HG03575 (cell line): ENCODE data around the gene MTIF2.
"Not testable (repeated sequence)": the region's sequence is repeated elsewhere in the genome, so short reads cannot be mapped to it uniquely, and the experiment has no call there.

Experiments used
- ATAC-seq: cut with Tn5 transposase; IDR thresholded peaks from one replicate; pipeline ENCODE4 v1.9.1; 2021; ENCODE audit not compliant: unreplicated experiment, insufficient number of reproducible peaks, low FRiP score; ENCODE audit errors: extremely low read depth

The MTIF2 gene, protein sequence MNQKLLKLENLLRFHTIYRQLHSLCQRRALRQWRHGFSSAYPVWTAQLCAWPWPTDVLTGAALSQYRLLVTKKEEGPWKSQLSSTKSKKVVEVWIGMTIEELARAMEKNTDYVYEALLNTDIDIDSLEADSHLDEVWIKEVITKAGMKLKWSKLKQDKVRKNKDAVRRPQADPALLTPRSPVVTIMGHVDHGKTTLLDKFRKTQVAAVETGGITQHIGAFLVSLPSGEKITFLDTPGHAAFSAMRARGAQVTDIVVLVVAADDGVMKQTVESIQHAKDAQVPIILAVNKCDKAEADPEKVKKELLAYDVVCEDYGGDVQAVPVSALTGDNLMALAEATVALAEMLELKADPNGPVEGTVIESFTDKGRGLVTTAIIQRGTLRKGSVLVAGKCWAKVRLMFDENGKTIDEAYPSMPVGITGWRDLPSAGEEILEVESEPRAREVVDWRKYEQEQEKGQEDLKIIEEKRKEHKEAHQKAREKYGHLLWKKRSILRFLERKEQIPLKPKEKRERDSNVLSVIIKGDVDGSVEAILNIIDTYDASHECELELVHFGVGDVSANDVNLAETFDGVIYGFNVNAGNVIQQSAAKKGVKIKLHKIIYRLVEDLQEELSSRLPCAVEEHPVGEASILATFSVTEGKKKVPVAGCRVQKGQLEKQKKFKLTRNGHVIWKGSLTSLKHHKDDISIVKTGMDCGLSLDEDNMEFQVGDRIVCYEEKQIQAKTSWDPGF

DNA sequence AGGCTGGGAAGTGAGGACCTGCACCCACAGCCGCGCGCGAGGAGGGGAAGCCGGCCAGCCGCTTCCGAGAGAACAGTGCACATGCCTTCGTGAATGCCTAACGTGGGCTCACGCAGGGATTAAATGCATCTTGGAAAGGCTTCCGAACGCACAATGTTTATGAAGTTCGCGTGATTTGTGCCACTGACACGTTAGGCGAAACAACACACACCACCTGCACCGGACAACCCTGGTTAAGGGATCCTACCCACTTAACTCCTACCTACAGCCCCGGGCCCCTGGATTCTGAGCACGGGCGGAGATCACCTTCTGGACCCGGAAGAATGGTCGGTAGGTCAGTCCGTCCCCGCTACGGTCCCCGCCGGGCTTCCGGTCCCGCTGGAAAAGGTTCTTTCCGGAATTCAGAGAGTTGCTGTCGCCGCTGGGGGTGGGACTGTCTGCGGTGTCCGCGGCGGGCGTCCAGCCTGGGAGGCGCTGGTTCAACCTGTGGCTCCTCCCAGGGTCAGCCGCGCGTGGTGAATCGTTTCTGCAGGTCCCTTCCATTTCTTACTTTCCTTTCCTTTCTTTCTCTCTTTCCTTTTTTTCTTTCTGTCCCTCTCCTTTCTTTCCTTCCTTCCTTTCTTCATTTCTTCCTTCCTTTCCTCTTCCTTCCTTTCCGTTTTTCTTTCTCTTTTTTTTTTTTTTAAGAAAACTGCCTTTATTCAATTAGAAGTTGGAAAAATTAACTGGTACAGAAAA, at the start of gene MTIF2:
Gene MTIF2 (minus strand): TSS at position 325 of the 738 bp plus-strand sequence. CDS start 5,373 bp downstream, outside the sequence.
- ATAC-seq = peak; percentile 77

DNA sequence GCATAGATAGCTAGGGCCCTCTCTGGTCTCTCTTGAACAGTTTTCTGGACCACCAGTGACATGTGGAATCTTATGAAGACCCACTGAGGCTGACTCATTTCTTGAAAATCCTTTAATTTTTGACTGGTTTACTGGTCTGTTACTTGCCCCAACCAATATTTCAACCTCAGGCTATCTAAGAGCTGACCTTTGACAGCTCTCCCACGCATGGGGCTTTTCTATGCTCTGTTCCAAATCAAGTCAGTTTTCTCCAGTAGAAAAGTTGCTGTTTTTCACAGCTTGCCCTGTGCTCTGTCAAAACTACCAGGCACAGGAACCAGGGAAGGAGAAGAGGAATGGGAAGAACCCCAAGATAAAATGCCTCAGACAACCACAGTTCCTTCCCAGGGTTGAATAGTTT, 46.0 kb upstream of the MTIF2 start:
- no peak for ATAC-seq

DNA sequence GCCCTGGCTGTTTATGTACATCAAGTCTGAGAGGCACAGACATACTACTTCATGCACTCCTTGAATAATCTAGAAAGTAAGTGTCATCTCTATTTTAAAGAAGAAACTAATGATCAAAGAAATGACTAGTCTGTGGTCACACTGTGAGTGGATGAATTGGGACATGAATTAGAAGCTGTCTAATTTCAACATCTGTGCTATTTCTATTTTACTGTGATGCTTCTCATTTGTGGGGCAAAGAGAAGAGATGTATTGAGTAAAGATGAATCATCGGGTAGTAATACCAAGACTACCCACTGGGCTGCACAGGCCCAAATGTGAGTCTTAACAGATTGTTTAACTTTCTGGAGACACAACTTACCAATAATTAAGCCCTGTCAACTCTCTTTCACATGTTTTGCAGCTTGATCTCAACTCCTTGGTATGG, 42.4 kb upstream of the MTIF2 start:
- ATAC-seq = peak; percentile 92

DNA sequence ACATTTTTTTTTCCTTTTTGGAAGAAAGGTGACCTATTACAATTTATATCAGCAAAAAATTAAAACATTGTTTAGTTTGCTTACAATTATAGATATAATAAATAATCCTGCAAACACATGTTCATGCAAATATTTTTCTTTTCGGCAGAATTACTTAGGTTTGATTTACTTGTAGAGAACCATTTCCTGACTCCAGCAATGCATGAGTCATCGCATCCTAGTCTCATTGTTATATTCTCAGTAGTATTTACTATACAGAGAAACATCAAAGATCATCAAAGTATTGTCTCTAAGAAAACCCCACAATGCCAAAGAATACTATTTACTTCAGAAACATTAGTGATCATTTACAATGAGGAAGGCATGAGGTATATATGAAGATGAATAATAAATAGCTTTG, 40.4 kb upstream of the MTIF2 start:
- no peak for ATAC-seq

DNA sequence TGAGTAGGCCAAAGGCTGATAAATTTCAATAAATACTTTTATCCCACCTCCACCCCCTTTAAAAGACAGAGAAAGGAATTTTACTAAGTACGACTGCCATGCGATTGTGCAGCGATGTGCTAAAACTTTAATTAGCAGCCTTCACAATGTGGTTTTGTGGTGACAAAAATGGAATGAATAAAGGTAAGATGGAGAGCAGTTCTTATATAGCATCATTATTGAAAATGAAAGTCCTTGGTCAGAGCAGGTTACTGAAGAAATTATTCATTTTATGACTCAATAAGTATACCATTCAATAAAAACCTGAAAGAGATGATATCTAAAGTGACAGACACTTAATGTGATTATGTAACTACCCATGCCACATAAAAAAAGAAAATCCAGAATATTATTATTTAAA, 33.2 kb upstream of the MTIF2 start:
- ATAC-seq = peak; percentile 64

DNA sequence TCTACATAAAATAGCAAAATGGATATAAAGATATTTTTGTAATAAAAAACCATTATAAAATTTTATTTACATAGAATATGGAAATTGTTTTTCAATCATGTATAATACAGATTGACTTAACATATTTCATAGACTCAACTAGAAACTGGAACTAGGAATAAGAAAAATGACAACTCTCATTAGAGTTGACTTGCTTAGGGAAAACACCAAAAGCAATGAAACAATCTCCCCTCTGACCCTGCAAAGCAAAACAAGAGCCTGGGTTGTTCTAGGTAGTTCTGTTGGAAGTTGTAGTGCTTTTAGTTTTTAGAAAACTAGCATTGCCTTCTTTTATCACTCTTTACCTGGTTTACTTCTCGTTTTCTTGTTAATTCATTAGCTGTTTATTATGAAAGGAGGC, 32.2 kb upstream of the MTIF2 start:
- no peak for ATAC-seq

DNA sequence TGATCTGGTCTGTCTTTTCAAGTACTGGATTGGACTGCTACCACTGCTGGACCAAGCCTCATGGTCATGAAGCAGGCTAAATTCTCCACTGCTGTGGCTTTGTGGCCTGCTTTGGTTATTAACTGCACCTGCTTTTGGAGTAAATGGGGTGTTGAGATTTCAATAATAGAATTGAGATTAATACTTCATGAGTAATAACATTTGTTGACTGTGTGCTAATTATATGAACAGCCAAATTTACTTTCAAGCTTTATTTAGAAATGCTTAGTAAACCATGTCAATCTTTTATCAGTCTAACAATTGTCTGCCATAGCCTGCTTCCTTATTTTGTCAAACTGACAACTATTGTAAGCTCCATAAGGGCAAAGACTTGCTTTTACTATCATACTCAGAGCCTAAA, 27.4 kb upstream of the MTIF2 start:
- no peak for ATAC-seq

DNA sequence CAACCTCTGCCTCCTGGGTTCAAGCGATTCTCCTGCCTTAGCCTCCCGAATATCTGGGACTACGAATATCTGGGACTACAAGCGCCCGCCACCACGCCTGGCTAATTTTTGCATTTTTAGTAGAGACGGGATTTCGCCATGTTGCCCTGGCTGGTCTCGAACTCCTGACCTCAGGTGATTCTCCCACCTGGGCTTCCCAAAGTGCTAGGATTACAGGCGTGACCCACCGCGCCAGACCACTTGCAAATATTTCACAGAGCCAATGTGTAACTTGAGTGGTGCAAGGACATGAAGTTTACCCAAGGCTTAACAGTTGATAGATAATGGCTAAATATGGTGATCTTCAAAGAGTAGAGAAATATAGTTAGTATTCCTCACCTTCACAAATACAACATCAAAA, 14.1 kb upstream of the MTIF2 start:
- no peak for ATAC-seq

DNA sequence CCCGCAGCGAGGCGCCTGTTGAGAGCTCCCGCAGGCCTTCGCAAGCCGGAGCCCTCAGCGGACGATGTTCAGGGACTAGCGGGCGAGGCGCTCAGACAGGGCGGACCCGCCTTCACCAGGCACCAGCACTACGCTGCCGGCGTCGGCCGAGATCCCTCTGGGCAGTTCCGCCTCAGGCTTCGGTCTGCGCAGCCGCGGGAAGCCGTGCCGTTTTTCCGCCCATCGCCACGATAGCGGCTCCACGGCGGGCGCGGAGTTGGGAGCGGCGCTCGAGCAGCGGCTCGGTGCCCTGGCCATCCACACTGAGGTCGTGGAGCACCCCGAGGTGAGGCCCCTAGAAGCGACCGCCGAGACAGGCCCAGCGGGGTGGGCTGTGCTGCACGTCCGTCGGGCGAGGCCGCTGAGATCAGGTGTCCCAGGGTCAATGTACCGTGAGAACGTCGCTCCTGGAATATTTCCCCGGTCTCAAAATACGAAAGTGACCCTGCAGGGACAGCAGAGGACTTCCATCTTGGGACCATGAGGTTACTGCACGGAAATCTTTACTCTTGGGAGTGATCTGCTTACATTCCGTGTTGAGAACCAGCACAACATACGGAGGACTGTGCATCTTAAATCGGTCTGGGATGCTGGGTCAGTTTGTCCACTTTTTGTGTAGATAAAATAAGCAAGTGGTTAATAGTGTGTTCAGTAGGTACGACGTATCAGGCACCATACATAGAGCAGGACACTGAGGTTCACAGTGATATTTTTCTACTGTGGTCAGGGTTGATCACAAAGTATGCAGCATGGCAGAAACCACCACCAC, 13.3 kb upstream of the MTIF2 start:
- peak; percentile 74 for ATAC-seq

DNA sequence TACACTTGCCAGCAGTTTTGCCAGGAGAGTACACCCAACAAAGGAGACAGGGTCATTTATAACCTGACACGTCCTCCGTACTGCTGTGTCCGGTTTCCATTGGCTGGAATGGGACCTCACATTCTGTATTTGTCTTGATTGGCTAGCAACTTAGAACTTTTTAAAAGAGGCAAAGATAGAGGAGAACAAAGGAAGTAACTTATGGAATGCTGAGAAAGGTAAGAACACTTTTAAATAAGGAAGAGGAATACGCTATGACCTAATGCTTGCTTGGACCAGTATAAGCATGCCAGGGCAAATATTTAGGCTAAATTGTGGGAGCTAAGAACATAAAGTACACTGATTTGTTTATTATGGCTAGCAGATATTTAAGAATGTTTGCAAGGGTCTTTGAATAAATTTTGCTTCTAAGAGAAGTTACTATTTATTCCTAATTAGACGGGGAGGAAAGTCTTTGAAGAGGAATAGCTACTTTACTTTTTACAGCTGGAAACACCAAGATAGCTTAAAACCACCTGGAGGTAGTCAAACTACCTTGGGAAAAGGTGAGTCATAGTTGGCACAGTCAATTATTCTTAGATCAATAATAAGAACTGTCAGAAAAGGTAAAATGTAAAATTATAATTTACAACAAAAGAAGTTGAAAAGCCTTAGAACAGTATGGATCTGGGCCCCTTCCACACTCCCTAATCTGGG, 12.0 kb upstream of the MTIF2 start:
- not testable (repeated sequence) for ATAC-seq

DNA sequence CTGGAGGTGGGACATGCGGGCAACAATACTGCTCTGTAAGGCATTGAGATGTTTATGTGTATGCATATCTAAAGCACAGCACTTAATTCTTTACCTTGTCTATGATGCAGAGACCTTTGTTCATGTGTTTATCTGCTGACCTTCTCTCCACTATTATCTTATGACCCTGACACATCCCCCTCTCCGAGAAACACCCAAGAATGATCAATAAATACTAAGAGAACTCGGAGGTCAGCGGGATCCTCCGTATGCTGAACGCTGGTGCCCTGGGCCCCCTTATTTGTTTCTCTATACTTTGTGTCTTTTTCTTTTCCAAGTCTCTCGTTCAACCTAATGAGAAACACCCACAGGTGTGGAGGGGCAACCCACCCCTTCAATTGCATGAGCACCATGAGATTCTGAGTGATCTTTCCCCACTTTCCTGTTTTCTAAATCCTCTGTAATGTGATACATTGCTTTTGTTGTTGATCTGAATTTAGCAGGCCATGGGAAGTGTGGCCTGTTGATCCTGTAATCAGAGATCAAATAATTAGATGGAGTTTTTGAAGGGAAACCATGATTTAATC, 10.9 kb upstream of the MTIF2 start:
- not testable (repeated sequence) for ATAC-seq

DNA sequence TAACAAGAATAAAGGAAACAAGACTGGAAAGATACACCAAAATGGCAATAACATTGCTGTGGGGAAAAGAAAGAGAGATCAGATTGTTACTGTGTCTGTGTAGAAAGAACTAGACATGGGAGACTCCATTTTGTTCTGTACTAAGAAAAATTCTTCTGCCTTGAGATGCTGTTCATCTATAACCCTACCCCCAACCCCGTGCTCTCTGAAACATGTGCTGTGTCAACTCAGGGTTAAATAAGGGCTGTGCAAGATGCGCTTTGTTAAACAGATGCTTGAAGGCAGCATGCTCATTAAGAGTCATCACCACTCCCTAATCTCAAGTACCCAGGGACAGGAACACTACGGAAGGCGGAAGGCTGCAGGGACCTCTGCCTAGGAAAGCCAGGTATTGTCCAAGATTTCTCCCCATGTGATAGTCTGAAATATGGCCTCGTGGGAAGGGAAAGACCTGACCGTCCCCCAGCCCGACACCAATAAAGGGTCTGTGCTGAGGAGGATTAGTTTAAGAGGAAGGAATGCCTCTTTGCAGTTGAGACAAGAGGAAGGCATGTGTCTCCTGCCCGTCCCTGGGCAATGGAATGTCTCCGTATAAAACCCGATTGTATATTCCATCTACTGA, 10.3 kb upstream of the MTIF2 start:
- ATAC-seq = not testable (repeated sequence)

DNA sequence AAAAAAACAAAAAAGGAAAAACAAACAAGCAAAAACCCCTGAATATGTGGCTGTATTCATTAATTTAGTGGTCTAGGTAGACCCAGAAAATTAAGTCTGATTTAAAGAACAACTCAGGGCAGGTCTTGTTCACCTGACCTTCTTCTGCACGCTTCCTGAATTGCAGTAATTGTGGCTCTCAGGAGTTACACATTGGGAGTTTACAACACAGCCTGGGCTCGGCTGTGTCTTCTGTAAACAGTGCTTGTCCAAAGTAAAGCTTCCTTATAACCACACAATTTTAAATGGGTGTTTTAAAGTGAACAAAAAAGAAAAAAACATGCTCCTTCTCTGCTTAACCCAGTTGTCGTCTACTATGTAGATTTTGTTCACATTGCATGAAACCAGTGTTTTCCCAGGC, 8.3 kb upstream of the MTIF2 start:
- no peak for ATAC-seq

DNA sequence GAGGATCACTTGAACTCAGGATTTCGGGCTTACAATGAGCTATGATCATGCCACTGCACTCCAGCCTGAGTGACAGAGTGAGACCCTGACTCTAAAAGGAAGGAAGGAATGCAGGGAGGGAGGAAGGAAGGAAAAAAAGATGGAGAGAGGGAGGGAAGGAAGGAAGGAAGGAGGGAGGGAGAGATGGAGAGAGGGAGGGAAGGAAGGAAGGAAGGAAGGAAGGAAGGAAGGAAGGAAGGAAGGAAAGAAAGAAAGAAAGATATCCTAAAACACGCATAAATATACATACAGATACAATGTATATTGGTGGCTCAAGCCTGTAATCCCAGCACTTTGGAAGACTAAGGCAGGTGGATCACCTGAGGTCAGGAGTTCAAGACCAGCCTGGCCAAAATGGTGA, 5.3 kb upstream of the MTIF2 start:
- not testable (repeated sequence) for ATAC-seq

DNA sequence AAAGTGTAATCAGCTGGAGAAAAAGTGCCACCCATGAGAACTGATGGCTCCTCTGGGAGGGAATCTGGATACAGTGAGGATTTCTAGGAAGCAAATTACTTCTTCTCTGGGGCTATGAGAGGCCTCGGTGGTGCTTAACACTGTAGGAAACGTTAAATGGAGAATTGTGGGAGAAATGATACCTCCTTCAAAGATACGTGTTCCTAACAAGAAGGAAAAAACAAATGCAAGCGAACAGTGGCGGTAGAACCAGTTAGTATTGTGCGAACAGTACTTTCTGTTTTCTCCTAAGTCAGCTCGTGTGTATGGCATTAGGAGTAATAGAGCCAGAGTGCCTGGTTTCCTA, 587 bp upstream of the MTIF2 start:
- ATAC-seq = no peak

DNA sequence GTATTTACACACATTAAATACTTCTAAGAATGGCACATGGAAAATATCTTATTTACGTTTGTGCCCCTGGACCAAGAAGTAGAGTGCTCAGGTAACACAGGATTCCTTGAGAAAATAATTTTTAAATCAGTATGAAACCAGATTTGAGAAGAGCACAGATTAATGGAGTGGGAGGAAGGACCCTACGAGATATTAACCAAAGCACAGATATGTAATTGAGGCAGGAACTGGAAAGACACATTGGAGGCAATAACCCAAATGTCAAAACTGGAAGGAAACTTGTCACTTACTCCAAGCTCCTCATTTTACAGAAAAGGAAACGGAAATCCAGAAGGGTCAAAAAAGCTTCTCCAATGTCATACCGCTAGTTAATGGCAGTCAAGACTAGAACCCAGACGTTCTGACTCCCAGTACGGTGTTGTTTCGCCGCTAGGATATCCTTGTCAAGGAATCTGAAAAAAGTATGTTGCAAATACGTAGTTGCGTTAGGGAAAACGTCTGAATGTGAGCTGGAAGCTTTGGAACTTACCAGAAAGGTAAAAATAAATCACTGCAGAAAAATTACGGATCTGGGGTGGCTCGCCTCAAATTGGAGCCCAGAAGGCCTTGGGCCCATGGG, 634 bp downstream of the MTIF2 start:
- no peak for ATAC-seq

DNA sequence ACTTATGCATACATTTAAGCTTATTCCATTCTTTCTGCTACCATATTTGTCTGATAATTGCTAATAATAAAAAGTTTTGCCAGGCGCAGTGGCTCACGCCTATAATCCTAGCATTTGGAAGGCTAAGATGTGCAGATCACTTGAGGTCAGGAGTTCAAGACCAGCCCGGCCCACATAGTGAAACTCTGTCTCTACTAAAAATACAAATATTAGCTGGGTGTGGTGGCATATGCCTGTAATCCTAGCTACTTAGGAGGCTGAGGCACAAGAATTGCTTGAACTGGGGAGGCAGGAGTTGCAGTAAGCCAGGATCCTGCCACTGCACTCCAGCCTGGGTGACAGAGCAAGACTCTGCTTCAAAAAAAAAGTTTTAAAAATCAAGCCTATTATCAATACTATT, 9.4 kb downstream of the MTIF2 start:
- ATAC-seq = not testable (repeated sequence)
